HG03457 (cell line): ENCODE data around the gene ANO2.
"Not testable (repeated sequence)": the region's sequence is repeated elsewhere in the genome, so short reads cannot be mapped to it uniquely, and the experiment has no call there.

Source experiments
- ATAC-seq: cut with Tn5 transposase; IDR thresholded peaks from one replicate; pipeline ENCODE4 v1.9.1; 2021; ENCODE audit warnings: moderate number of reproducible peaks; ENCODE audit not compliant: unreplicated experiment

ANO2 gene

DNA sequence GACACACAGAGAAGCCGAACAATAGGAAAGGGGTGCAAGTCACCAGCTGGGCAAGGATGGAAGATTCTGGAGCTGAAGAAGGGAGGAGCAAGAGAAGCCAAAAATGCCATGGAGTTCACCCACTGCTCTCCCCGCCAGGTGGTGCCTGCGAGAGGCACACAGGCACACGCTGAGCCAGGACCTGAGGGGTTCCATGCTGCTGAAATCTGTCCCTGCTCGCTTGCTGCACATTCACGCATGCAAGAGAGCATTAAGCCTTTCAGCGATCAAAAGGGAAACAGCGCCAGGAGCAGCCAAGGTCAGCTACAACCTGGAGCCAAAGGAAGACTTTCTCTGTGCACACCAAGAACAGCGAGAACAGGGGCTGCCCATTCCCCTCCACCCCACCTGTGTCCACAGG is 104.1 kb downstream of the ANO2 start:
- ATAC-seq: no peak

DNA sequence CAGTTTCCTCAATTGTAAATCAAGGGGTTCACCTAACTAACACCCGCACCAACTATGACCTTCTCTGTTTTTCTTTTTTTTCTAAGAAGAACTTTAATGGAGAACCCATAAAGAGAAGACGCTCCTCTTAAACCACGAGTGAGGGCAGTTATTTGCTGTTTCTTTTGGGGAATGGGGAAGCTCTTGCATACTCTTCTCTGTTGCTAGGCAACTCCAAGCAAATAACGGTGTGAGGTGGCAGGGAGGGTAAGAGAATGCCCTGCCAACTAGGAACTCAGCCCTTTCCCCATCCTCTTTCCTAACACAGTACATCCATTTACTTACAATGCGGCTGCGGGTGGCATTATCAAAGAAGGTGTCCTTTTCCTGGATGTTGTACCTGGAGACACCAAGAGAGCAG is 114.9 kb downstream of the ANO2 start:
- no peak for ATAC-seq

DNA sequence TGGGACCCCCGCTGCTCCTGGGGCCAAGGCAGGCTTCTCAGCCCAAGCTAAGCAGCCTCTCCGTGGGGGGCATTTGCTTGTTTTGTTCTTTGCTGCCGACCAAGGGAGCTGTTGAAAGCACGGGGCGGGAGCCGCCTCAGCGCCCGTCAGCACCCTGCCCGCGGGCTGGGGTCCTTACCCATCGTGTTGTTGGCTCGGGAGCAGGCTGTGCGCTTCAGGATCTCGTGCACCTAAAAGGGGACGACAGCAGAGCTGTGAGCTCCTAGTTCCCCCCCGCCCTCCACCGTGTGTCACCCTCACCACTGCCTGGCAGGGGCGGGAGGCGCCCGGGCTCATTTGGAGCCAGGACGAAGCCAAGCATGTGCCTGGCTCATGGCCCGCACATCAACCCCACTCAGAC is 117.5 kb downstream of the ANO2 start:
- ATAC-seq: no peak

DNA sequence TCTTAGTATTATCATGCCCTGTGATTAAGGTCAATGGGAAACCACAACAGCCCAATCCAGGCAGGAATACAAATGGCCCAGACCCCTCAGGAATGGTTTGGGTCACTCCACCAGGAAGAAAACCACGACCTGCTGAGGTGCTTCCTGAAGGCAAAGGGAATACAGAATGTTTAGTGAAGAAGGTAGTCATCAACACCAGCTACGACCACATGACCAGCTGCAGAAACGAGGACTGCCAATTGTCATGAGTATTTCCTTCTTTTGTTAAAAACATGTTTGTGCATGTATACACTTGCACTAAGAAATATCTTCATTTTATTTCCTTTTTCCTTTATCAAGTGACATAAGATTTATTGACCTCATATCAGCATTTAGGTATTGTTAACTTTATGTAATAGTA is 119.3 kb downstream of the ANO2 start:
- not testable (repeated sequence) for ATAC-seq

DNA sequence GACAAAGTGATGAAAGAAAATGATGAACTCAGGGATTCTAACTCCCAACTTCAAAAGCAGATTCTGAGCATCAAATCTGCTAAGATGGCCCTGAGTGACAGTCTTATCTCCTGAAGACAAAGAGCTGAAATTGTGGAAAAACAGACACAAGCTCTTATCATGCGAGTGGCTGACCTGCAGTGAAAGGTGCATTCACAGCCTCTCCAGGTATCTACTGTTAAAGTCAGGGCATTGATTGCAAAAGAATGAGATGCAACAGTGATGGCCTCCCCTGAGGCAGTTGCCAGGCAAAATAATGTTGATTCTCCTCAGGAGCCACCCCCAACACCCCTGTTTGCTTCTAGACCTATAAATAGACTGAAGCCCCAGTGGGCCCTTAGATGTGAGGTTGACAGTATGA is 126.2 kb downstream of the ANO2 start:
- ATAC-seq: not testable (repeated sequence)

DNA sequence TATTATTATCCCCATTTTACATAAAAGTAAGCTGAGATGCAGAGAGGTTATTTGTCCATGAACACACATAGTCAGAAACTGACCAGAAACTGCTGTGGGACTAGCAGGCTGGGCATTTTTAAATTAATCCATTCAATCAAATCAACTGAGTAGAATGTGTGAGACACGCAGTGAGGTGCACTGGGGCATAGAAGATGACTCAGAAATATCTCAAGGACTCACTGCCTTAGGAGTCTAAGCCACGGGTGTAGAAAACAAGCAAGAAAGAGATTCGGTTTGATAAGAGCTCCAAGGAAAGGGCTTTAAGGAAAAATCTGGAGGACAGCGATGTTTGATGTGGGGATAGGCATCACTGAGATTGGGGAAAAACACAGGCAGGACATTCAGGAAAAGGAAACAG is 127.8 kb downstream of the ANO2 start:
- no peak for ATAC-seq

DNA sequence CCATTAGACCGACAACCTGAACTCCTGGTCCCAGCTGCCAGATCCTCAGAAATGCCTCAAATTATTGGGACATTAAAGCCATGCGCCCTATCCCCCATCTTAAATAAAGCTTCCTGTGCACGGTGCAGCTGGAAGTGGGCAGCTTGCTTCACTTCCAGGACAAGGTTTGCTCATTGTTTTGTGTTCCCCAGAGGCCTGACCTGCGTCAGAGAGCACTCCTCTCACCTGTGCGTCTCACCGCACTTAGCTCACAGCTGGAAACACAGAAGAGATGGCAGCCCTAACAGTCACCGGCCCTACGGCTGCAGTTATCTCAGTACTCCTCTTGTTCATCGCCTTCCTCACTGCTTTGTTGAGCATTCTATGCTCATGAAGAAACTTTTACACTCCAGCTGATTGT is 135.5 kb downstream of the ANO2 start:
- no peak for ATAC-seq

DNA sequence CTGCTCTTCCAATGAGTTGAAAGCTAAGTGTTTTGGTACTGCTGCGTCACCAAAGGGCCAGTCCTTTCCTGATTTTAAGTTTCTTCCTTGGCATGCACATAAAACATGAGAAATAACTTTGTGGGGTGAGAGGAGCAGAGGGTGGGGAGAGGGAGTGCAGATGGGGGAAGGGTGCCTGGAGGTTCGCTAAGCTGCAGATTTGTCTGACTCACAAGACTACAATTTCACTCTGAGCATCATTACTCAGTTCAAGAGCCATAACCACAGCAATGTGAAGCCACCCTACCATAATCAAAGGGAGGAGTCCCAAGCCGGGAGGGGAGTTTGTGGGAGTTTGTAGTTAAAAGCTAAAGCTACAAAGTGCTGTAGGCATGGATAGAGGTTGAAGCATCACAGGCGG is 136.1 kb downstream of the ANO2 start:
- no peak for ATAC-seq

DNA sequence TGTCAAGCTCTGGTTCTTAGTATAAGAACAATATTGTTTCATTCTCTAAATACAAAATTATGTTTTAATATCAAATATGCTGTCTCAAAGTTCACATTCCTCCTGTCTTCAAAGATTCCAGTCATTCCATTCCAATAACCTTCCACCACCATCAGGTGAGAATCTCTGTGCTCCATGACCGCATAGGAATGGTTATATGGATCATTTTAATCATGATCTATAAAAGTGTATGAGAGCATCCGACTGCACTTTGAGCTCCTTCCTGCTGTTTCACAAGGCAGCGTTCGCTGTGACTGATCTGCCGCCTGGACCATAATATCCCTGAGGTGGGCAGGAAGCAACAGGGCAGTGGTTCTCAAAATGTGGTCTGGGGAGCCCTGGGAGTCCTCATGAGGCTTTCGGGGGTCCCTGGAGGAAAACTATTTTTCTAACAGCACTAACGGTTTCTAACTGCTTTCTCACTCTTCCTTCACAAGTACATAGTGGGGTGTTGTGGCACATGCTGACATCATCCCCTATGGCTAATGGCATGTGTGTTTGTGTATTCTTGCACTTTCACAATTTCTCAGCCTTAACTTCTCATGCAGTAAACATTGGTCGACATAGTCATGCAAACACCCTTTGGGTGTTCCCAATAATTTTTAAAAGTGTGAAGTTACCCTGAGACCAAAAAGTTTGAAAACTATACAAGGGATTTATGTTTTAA is 137.4 kb downstream of the ANO2 start:
- ATAC-seq: no peak

DNA sequence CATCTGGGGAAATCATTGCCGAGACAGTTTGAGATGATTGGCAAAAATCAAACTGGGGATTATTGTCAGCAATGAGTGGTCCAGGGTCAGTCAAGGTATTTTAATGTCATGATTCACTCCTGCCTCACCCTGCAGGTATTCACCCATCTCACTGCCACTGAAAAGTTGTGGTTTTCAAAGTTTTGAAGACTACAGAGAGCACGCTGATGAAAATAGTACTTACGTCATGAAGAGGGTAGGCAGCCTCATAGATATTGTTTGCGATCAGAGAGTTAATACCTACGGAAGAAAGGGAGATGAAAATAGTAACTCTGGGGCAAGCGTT is 138.0 kb downstream of the ANO2 start:
- ATAC-seq: no peak

DNA sequence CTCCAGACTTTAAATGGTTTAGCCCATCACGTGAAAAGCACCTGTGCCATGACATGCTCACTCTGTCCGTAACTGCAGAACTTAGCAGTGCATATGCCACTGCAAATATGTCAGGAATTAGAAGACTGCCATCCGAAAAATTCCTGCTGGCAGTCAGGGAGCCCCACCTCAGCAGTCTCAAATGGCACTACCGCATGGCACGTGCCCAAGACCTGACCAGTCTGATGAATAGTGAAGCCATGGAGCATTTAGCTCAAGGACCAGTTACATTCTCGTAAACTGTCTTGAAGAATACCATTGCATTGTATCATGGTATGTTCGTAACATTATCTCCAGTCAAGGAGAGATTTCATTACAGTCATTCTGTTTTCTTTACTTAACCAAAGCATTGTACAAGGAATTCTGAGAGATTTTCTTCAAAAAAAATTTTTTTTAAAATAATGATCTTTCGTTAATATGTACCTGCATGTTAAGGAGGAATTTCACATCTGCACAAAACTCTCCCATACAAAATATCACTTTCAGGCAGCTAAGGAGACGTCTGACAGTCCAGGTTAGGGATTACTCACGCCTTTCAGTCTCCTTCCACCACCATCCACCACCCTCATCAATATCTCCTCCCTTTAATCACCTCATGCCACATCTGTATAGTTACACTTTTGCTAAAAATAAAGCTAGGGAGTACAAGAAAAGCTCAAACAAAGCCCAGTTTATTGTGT is 138.5 kb downstream of the ANO2 start:
- no peak for ATAC-seq

DNA sequence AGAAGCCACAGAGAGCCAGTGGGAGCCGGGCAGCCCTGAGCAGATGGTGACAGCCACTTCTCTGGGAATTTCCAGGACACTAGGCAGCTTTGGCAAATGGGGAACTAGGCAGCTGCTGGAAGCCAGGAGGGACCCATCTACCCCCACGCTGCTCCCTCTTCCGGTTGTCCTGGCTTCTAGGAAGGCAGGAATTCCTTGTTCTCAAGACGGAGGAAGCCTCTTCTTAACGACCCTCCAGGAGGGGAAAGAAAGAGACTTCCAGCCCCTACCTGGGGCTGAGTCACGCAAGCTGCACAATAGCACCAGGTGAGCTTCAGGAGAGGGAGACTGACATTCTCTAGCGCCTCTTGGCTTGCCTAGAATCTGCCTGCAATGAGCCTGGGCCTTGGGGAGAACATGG is 141.5 kb downstream of the ANO2 start:
- no peak for ATAC-seq

DNA sequence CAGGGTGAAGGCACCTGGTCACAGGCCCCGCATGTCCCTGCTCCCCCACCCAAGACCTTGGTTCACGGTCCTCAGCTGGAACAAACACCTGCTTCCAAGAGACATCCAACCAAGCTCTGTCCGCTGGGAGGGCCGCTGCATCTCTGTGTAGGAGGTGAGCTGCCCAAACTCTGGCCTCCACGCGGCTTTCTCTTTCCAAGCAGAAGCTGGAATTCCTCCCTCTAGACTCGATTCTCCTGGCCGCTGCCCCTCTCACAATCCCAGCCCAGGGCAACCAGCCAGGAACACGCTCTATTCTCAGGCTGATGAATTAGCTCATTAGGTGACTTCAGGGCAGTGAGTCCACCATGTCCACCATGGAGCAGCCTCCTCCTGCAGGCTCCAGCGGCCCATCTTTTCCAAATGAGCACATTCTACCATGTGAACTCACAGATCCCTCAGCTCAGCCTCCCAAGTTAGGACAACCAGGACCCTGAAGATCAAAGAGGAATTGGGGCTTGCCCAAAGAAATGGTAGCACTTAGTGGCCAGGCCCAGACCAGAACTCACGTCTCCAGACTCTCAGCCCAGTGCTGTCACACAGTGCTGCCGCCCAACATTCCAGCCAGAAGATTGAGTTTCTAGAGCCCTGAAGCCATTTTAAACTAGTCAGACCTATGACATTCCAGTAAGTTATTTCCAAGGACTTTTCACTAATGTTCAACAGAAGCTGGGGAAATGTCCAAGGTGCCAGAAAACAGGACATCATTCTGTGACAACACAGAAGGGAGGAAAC is 146.6 kb downstream of the ANO2 start:
- ATAC-seq: no peak

DNA sequence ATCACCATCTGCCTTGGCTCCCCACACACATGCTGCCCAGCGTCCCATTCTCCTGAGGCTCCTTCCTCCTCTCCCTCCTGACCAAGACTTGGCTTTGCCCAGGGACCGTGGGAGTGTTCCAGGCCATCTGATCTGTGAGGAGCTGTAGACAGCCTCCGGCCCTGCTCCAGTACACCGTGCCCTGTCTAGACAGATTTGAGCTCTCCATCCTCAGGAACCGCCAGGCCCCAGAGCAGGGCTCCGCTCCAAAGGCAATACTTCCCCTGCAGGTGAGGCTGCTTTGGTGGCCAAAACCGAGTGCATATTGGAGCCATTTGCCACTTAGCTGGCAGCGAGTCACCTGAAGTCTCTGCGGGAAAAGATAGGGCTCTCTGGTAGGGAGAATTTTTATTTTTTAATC is 147.4 kb downstream of the ANO2 start:
- no peak for ATAC-seq

DNA sequence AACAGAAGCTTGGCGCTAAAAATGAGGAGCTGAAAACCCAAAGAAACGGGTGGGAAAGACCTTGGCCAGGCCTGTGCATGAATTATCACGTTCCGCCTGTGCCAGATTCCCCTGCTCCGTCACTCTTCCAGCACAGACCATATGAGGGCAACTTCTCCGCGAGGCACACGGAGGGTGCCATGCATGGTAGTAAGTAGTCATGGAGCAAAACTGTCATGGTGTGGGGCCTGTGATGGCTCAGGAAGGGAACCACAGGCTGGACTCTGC is 148.2 kb downstream of the ANO2 start:
- ATAC-seq: no peak

DNA sequence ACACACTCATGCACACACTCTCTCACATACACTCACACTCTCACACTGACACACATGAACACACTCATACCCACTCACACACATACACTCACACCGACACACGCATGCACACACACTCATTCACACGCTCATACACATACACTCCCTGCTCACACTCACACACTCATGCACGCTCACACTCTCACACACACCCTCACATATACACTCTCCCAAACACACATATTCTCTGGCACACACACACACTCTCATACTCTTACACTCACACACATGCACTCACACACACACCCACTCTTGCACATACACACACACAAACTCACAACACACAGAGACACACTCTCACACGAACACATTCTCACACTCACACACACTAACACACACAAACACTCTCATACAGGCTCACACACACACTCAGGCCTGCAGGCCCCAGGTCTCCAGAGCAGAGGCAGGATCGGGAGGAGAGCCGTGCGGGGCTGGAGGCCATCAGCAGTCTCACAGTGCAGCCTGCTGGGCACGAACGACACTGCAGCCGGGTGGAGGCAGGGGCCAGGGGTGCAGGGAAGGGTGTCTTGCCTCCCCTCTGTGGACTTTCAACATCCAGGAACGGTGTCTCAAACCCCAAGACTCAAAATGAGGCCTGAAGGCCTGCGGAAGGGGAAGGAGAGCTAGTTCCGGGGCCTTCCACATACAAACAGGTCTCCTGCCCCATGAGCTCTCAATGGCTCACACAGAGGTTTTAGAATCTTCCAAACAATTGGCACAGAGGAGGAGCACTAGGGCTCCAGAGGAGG is 148.7 kb downstream of the ANO2 start:
- ATAC-seq: no peak

DNA sequence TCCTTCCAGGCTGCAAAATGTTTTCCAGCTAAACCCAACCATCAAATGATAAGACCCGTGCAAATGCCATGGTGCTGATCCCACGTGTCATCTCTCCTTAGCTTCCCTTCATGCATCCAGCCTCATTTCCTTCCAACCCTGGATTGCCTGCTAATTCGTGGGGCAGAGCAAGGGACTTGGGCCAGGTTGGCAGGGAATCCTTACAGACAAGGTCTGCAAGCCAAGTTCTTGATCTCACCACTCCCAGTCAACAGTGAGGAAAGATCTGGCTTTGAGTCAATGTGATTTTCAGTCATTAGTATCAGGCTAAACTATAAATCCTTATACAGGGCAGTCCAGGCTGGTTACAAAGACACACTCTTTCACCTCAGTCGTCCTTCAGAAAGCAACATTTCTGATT is 150.9 kb downstream of the ANO2 start:
- no peak for ATAC-seq

DNA sequence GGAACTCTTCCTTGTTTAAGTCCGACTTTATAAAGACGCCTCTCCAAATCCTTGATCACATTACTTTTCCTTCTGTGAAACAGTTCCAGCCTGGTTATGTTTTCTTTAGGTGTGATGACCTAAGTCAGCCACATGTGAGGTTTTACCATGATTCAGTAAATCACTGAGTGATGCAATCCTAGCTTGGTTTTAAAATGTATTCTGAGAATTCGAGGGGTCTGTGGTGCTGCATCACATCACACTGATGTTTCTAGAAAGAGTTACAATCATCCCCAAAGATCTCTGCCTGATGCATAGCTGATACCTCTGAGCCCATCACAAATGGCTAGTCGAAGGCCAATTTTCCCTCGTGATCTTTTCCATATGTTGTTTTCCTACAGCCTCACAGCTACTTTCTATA is 152.7 kb downstream of the ANO2 start:
- ATAC-seq: no peak

DNA sequence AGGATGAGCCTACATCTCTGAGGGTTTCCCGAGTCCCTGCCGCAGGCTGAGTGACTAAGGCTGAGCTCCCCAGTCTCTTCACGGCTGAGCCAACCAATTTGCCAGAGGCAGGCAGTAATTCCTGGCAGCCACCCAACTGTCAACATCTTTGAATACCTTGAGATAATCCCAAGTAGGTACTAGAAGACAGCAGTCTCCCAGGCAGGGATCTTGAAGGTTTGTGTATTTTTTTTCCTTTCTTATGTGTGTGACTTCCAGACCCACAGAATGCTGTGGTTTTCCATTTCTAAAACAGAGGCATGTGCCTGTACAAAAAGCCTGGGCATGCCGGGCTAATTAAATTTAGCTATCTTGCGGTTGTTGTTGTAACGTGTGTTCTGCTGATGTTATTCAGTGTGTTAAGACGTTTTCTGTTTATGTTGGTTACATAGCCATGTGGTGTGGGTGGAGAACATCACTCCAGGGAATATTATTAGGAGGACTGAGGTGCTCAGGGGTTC is 155.5 kb downstream of the ANO2 start:
- no peak for ATAC-seq

DNA sequence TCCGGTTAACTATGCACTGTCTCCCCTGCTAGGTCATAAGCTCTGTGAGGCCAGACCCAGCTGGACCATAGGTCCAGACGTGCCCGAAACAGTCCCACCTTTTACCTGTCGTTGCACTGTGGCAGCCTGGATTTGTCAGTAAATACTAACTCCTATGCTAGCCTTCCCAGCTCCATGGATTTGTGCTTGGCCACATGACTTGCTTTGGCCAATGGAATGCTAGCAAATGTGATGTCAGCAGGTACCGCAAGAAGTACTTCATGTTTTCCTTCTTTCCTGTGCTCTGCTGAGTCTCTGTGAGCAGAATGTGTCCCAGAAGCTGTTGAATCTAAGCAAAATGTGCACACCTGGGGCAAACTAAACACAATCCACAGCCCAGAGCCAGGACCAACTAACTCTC is 157.2 kb downstream of the ANO2 start:
- ATAC-seq: no peak

DNA sequence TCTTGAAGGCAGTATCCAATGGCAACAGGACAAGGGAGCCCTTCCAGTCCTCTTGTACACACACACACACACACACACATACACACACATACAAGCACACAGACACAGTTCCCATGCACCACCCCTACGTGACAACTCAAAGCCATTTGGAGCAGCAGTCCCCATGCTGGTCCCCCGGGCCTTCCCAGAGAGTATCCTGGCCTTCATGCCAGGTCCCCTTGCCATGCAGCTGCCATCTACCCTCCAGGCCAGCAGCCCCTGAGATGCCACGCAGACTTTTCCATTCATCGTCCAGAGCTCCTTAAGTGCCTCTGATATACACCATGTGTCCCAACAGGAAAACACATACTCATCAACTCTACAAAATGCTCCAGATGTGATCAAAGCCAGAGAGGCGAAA is 159.5 kb downstream of the ANO2 start:
- ATAC-seq: no peak
